H9 (cell line): Measurements from ENCODE around the gene MCF2L2. TPM values are rescaled to one million over a fixed set of nuclear protein-coding genes. Genes with fewer than 3 reads are reported as not detected.

ENCODE experiments used
- DNase-seq: peaks from one replicate; pipeline ENCODE4 v3.0.0-alpha.2; 2017
- H2AFZ ChIP-seq: one replicate; pipeline ENCODE4 v1.6.1; 2013; ENCODE audit warnings: mild to moderate bottlenecking, low read length, control low read depth, moderate library complexity
- H2AK5ac ChIP-seq: 2 replicates; pipeline ENCODE4 v1.6.1; 2013; ENCODE audit warnings: low read length, control low read depth, mixed read lengths; ENCODE audit not compliant: insufficient read length
- H2BK120ac ChIP-seq: one replicate; pipeline ENCODE4 v1.6.1; 2013; ENCODE audit warnings: low read depth, mild to moderate bottlenecking, low read length, control low read depth, inconsistent platforms; ENCODE audit not compliant: poor library complexity, severe bottlenecking
- H2BK12ac ChIP-seq: 2 replicates; pipeline ENCODE4 v1.6.1; 2013; ENCODE audit warnings: low read length, control low read depth, mixed read lengths, low read depth; ENCODE audit not compliant: insufficient read length
- H2BK15ac ChIP-seq: 2 replicates; pipeline ENCODE4 v1.6.1; 2013; ENCODE audit warnings: low read depth, low read length, control low read depth
- H2BK20ac ChIP-seq: one replicate; pipeline ENCODE4 v1.6.1; 2013; ENCODE audit warnings: low read depth, mild to moderate bottlenecking, low read length, control low read depth, inconsistent platforms; ENCODE audit not compliant: poor library complexity, severe bottlenecking
- H2BK5ac ChIP-seq: 2 replicates; pipeline ENCODE4 v1.6.1; 2013; ENCODE audit warnings: low read length, control low read depth, mixed read lengths; ENCODE audit not compliant: insufficient read length
- H3K14ac ChIP-seq: 2 replicates; pipeline ENCODE4 v1.6.1; 2013; ENCODE audit warnings: low read length, control low read depth; ENCODE audit not compliant: insufficient read depth
- H3K18ac ChIP-seq: 2 replicates; pipeline ENCODE4 v1.6.1; 2013; ENCODE audit warnings: low read depth, mild to moderate bottlenecking, mixed read lengths, low read length, control low read depth; ENCODE audit not compliant: insufficient read length
- H3K23ac ChIP-seq: 2 replicates; pipeline ENCODE4 v1.6.1; 2013; ENCODE audit warnings: low read length, control low read depth, mixed read lengths, low read depth; ENCODE audit not compliant: insufficient read length
- H3K23me2 ChIP-seq: 2 replicates; pipeline ENCODE4 v1.6.1; 2013; ENCODE audit warnings: low read depth, mild to moderate bottlenecking, mixed read lengths, low read length, control low read depth; ENCODE audit not compliant: insufficient read length, poor library complexity, severe bottlenecking
- H3K27ac ChIP-seq: 2 replicates; pipeline ENCODE4 v1.5.1; 2013; ENCODE audit warnings: low read length, control low read depth, mixed read lengths, low read depth; ENCODE audit not compliant: insufficient read length
- H3K27me3 ChIP-seq: 2 replicates; pipeline ENCODE4 v1.6.1; 2013; ENCODE audit warnings: low read length, control low read depth, inconsistent platforms; ENCODE audit not compliant: insufficient read depth
- H3K4ac ChIP-seq: 2 replicates; pipeline ENCODE4 v1.6.1; 2013; ENCODE audit warnings: low read depth, mild to moderate bottlenecking, control low read depth, inconsistent platforms, low read length, moderate library complexity
- H3K4me1 ChIP-seq: 2 replicates; pipeline ENCODE4 v1.6.1; 2013; ENCODE audit warnings: low read length, control low read depth, inconsistent platforms; ENCODE audit not compliant: insufficient read depth
- H3K4me2 ChIP-seq: 2 replicates; pipeline ENCODE4 v1.6.1; 2013; ENCODE audit warnings: low read length, control low read depth, mixed read lengths; ENCODE audit not compliant: insufficient read length, insufficient read depth
- H3K56ac ChIP-seq: 2 replicates; pipeline ENCODE4 v1.6.1; 2013; ENCODE audit warnings: low read depth, mild to moderate bottlenecking, mixed read lengths, low read length, control low read depth; ENCODE audit not compliant: insufficient read length
- H3K79me1 ChIP-seq: 2 replicates; pipeline ENCODE4 v1.6.1; 2013; ENCODE audit warnings: low read depth, mild to moderate bottlenecking, moderate library complexity, low read length, control low read depth, inconsistent platforms; ENCODE audit not compliant: insufficient read depth, poor library complexity, severe bottlenecking
- H3K79me2 ChIP-seq: 2 replicates; pipeline ENCODE4 v1.6.1; 2013; ENCODE audit warnings: low read length, control low read depth, inconsistent platforms; ENCODE audit not compliant: insufficient read depth
- H3K9ac ChIP-seq: 2 replicates; pipeline ENCODE4 v1.6.1; 2013; ENCODE audit warnings: low read length, control low read depth, mixed read lengths; ENCODE audit not compliant: insufficient read length; ENCODE audit errors: extremely low read depth
- H3K9me3 ChIP-seq: one replicate; pipeline ENCODE4 v1.6.1; 2013; ENCODE audit warnings: low read depth, low read length, inconsistent platforms; ENCODE audit not compliant: control insufficient read depth
- H3T11ph ChIP-seq: one replicate; pipeline ENCODE4 v1.6.1; 2013; ENCODE audit warnings: mild to moderate bottlenecking, low read length, control low read depth, inconsistent platforms
- H4K20me1 ChIP-seq: one replicate; pipeline ENCODE4 v1.6.1; 2013; ENCODE audit not compliant: control insufficient read depth, insufficient read length, insufficient read depth
- H4K5ac ChIP-seq: 2 replicates; pipeline ENCODE4 v1.6.1; 2013; ENCODE audit warnings: low read depth, mild to moderate bottlenecking, mixed read lengths, low read length, control low read depth; ENCODE audit not compliant: insufficient read length
- H4K8ac ChIP-seq: replicated peaks from 2 replicates; pipeline ENCODE4 v1.6.1; 2013; ENCODE audit warnings: low read length, control low read depth, mixed read lengths, low read depth; ENCODE audit not compliant: insufficient read length
- H4K91ac ChIP-seq: 2 replicates; pipeline ENCODE4 v1.6.1; 2013; ENCODE audit warnings: low read depth, mild to moderate bottlenecking, moderate library complexity, mixed read lengths, low read length, control low read depth; ENCODE audit not compliant: insufficient read length
- H3K27ac Mint-ChIP-seq, 3 experiments: 2 replicates in 2 of 3; 3 replicates in 1 of 3; pipeline ENCODE4 v1.8.0; 2020 to 2021; ENCODE audit warnings: mixed read lengths in 3 of 3, mild to moderate bottlenecking in 1 of 3, moderate library complexity in 1 of 3
- H3K27me3 Mint-ChIP-seq: 2 replicates; pipeline ENCODE4 v1.8.0; 2021; ENCODE audit warnings: low read depth, mild to moderate bottlenecking, moderate library complexity, mixed read lengths
- H3K36me3 Mint-ChIP-seq, 3 experiments: 2 replicates in 2 of 3; 3 replicates in 1 of 3; pipeline ENCODE4 v1.8.0; 2020 to 2021; ENCODE audit warnings: low read depth in 3 of 3, mixed read lengths in 3 of 3; ENCODE audit not compliant: insufficient read depth in 1 of 3
- H3K4me1 Mint-ChIP-seq, 2 experiments: 2 replicates each; pipeline ENCODE4 v1.8.0; 2020; ENCODE audit warnings: mixed read lengths in 2 of 2
- H3K4me3 Mint-ChIP-seq, 2 experiments: 2 replicates in 1 of 2; 3 replicates in 1 of 2; pipeline ENCODE4 v1.8.0; 2020 to 2021; ENCODE audit warnings: mild to moderate bottlenecking in 2 of 2, mixed read lengths in 2 of 2, moderate library complexity in 1 of 2
- H3K9me3 Mint-ChIP-seq, 2 experiments: 2 replicates in 1 of 2; 3 replicates in 1 of 2; pipeline ENCODE4 v1.8.0; 2020; ENCODE audit warnings: mild to moderate bottlenecking in 2 of 2, mixed read lengths in 2 of 2, moderate library complexity in 1 of 2
- CTCF ChIP-seq: fragments of 200-600 bp; sonication (generic); conservative IDR thresholded peaks from 3 replicates; pipeline ENCODE4 v1.8.0; 2021; ENCODE audit warnings: antibody characterized with exemption, mild to moderate bottlenecking
- WGBS: extraction: QIAGEN DNeasy Blood & Tissue Kit; methylation state at CpG from one replicate; pipeline ENCODE4 v1.1.7; 2013; ENCODE audit warnings: missing lambda C conversion rate, low lambda C conversion rate, mixed read lengths; ENCODE audit not compliant: insufficient read length; ENCODE audit errors: extremely low coverage; 5-methylcytosine and 5-hydroxymethylcytosine counted together
- total RNA-seq: library from RNA; stranded (reverse); gene quantifications from 2 replicates; pipeline ENCODE4 v1.2.1, GENCODE V29; 2021

The MCF2L2 gene
- total RNA-seq, 1 experiment from 2014 or later, result 6.4 TPM

DNA sequence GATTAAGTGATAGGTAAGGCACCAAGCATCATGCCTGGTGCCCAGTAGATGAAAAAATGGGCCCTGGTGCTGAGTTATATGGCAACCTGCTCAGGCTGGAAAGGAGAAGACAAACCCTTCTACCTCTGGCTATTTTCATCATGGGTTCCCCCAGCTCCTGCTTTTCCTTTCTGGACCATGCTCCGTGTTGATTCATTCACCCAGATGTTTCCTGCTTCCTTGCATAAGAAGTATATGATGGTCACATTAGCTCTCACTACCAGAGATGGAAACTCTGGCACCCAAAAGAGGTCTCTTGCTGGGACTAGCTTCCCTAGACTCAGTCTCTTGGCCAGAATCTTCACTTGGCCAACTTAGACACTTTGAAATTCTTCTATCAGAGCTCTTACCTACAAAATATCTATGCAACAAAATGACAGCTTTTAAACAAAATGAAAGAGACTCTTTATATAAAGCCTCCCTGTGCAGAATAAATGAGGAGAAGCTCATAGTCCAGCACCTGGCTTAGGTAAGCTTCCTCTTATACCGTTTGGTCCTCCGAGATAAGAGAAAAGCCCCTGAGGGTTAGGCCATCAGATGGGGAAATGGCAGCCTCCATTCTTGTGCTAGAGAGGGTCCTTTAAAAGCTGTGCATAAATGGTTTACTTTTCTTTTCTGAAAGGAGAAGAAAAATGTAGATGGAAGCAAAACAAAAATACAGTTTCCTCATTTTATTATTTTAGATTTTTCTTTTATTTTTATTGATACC, 46.8 kb upstream of the MCF2L2 start:
- peaks cover 9 to 15% of the 10 kb centered on the region in 2 experiments for H3K4me1 Mint-ChIP-seq
- Histone ChIP-seq H2AK5ac (no peak overlapping the region), H3K9ac (no peak overlapping the region), H3K4me2 (no peak overlapping the region), H2BK120ac (no peak overlapping the region), H3K14ac (no peak overlapping the region), H3K4ac (no peak overlapping the region), H3K23ac (no peak overlapping the region), H3K4me1 (no peaks in the 10 kb centered on the region), H2BK5ac (no peak overlapping the region), H4K91ac (no peak overlapping the region), H2BK20ac (no peak overlapping the region), H3K9me3 (no peaks in the 10 kb centered on the region), H2AFZ (no peak overlapping the region), H4K8ac (no peak overlapping the region), H3K23me2 (no peaks in the 10 kb centered on the region), H3K56ac (no peak overlapping the region), H3T11ph (no peak overlapping the region), H3K27me3 (no peaks in the 10 kb centered on the region), H2BK12ac (no peak overlapping the region), H4K5ac (no peak overlapping the region), H3K79me1 (no peaks in the 10 kb centered on the region), H3K18ac (no peak overlapping the region), H2BK15ac (no peak overlapping the region), H4K20me1 (no peaks in the 10 kb centered on the region), H3K79me2 (no peaks in the 10 kb centered on the region), H3K27ac (no peak overlapping the region)
- no peaks in the 10 kb centered on the region for H3K9me3 Mint-ChIP-seq
- no peak for TF ChIP-seq CTCF
- H3K27me3 Mint-ChIP-seq, result no peaks in the 10 kb centered on the region
- no CpG with 5 or more reads among the region's 3 CpGs for WGBS
- H3K27ac Mint-ChIP-seq, result no peak overlapping the region
- no peak overlapping the region for H3K4me3 Mint-ChIP-seq
- DNase-seq, result no peak
- H3K36me3 Mint-ChIP-seq, result no peaks in the 10 kb centered on the region
